Effector CD4-positive, alpha-beta T cell (primary cell): ENCODE data around the gene STK24.
"Not testable (repeated sequence)": the region's sequence is repeated elsewhere in the genome, so short reads cannot be mapped to it uniquely, and the experiment has no call there.

ENCODE experiments used
- DNase-seq: peaks from one replicate; pipeline ENCODE4 v3.0.0-alpha.2; 2020

STK24 gene

GRCh38 chr13:98429531-98429930 lies 147.4 kb downstream of the STK24 start:
- DNase-seq = no peak

- DNase-seq = no peak
Observed at GRCh38 chr13:98429081-98429480, 147.8 kb downstream of the STK24 start.

GRCh38 chr13:98428256-98428966 lies 148.5 kb downstream of the STK24 start:
- DNase-seq = no peak

- DNase-seq = no peak
Observed at GRCh38 chr13:98427331-98427995, 149.4 kb downstream of the STK24 start.

GRCh38 chr13:98423417-98423816 lies 153.5 kb downstream of the STK24 start:
- DNase-seq = no peak

GRCh38 chr13:98422046-98422445 lies 154.9 kb downstream of the STK24 start:
- DNase-seq = no peak

- no peak for DNase-seq
Observed at GRCh38 chr13:98420554-98421175, 156.2 kb downstream of the STK24 start.

GRCh38 chr13:98419786-98420553 lies 156.9 kb downstream of the STK24 start:
- no peak for DNase-seq

- DNase-seq = no peak
Observed at GRCh38 chr13:98416408-98416807, 160.5 kb downstream of the STK24 start.

- DNase-seq = no peak
Observed at GRCh38 chr13:98415326-98416070, 161.4 kb downstream of the STK24 start.

- DNase-seq = no peak
Observed at GRCh38 chr13:98413796-98414195, 163.1 kb downstream of the STK24 start.

- not testable (repeated sequence) for DNase-seq
Observed at GRCh38 chr13:98413278-98413677, 163.6 kb downstream of the STK24 start.

- DNase-seq = no peak
Observed at GRCh38 chr13:98411617-98412265, 165.2 kb downstream of the STK24 start.

GRCh38 chr13:98411013-98411412 lies 165.9 kb downstream of the STK24 start:
- no peak for DNase-seq

- DNase-seq = no peak
Observed at GRCh38 chr13:98410612-98411011, 166.3 kb downstream of the STK24 start.

GRCh38 chr13:98409281-98409680 lies 167.6 kb downstream of the STK24 start:
- DNase-seq = no peak

GRCh38 chr13:98407575-98407974 lies 169.3 kb downstream of the STK24 start:
- DNase-seq = no peak

GRCh38 chr13:98406971-98407370 lies 169.9 kb downstream of the STK24 start:
- DNase-seq = no peak

GRCh38 chr13:98406427-98406826 lies 170.5 kb downstream of the STK24 start:
- DNase-seq = no peak

- DNase-seq = no peak
Observed at GRCh38 chr13:98405690-98406344, 171.1 kb downstream of the STK24 start.

- no peak for DNase-seq
Observed at GRCh38 chr13:98405107-98405571, 171.8 kb downstream of the STK24 start.
